Endothelial cell of umbilical vein (primary cell): ENCODE measurements around the gene PAQR8. TPM values are rescaled to one million over a fixed set of nuclear protein-coding genes. Genes with fewer than 3 reads are reported as not detected.

Experiments used
- BruUV-seq: library from RNA; stranded (reverse); fragments of 400-500 nt; replicated peaks from 2 replicates; lab custom pipeline; 2021; lab: Mats Ljungman, UMichigan
- CTCF ChIA-PET: fragments of 300-600, 350-600 bp; sonication (Branson Sonifier 250); formaldehyde crosslinking; loops from one replicate; lab custom pipeline; 2021; ENCODE audit warnings: antibody characterized with exemption, inconsistent platforms; lab: Charles Lee
- POLR2A ChIA-PET: fragments of 300-600, 350-600 bp; sonication (Branson Sonifier 250); formaldehyde crosslinking; loops from one replicate; lab custom pipeline; 2021; ENCODE audit warnings: antibody characterized with exemption, inconsistent platforms; lab: Charles Lee
- DNase-seq: peaks from one replicate; pipeline ENCODE4 v3.0.0-alpha.2; 2011; ENCODE audit warnings: low read depth, low spot score
- FAIRE-seq: peaks from 2 replicates; lab custom pipeline; 2011; peaks lifted over from hg19 to GRCh38; lab: Jason Lieb, UNC
- H2AFZ ChIP-seq: 2 replicates; pipeline ENCODE4 v1.6.0; 2012; ENCODE audit warnings: low read depth, low read length, control low read depth, inconsistent platforms
- H3K27ac ChIP-seq: 2 replicates; pipeline ENCODE4 v1.5.1; 2011; ENCODE audit warnings: low read depth, mild to moderate bottlenecking, control low read depth, low read length, moderate library complexity; ENCODE audit not compliant: insufficient read depth
- H3K27me3 ChIP-seq, 2 experiments: 2 replicates each; pipeline versions ENCODE4 v1.6.0 to v1.6.1; 2011; ENCODE audit warnings: low read length in 2 of 2, mixed read lengths in 1 of 2; ENCODE audit not compliant: control insufficient read depth in 2 of 2, insufficient read depth in 2 of 2
- H3K36me3 ChIP-seq, 2 experiments: 2 replicates in 1 of 2; 3 replicates in 1 of 2; pipeline ENCODE4 v1.5.1; 2011; ENCODE audit warnings: low read length in 2 of 2, mild to moderate bottlenecking in 1 of 2, moderate library complexity in 1 of 2; ENCODE audit not compliant: control insufficient read depth in 2 of 2, insufficient read depth in 2 of 2; ENCODE audit errors: extremely low read depth in 1 of 2
- H3K4me1 ChIP-seq: 3 replicates; pipeline ENCODE4 v1.5.1; 2011; ENCODE audit warnings: mild to moderate bottlenecking, low read length; ENCODE audit not compliant: control insufficient read depth, insufficient read depth; ENCODE audit errors: extremely low read depth
- H3K4me2 ChIP-seq: 2 replicates; pipeline ENCODE4 v1.6.1; 2011; ENCODE audit warnings: low read length, control low read depth, mixed read lengths; ENCODE audit not compliant: insufficient read depth
- H3K4me3 ChIP-seq, 3 experiments: fragments of 200-600 bp in 1 of 3; sonication (generic), shearing (Covaris generic) in 1 of 3; replicated peaks in 1 of 3; 2 replicates each; pipeline ENCODE4 v1.5.1; 2011 to 2016; ENCODE audit warnings: control low read depth in 3 of 3, low read length in 3 of 3, mild to moderate bottlenecking in 2 of 3, inconsistent platforms in 1 of 3, low read depth in 1 of 3, moderate library complexity in 1 of 3; ENCODE audit not compliant: insufficient read depth in 1 of 3
- H3K79me2 ChIP-seq: 2 replicates; pipeline ENCODE4 v1.6.0; 2012; ENCODE audit warnings: low read length, inconsistent platforms; ENCODE audit not compliant: control insufficient read depth, insufficient read depth
- H3K9ac ChIP-seq: replicated peaks from 2 replicates; pipeline ENCODE3; 2011; ENCODE audit warnings: low read length, control low read depth; ENCODE audit not compliant: insufficient read depth; ENCODE audit errors: extremely low read depth
- H3K9me1 ChIP-seq: replicated peaks from 3 replicates; pipeline ENCODE4 v1.6.0; 2011; ENCODE audit warnings: mild to moderate bottlenecking, low read length; ENCODE audit not compliant: control insufficient read depth, insufficient read depth; ENCODE audit errors: extremely low read depth
- H3K9me3 ChIP-seq: replicated peaks from 2 replicates; pipeline ENCODE4 v1.5.1; 2012; ENCODE audit warnings: low read length, inconsistent platforms; ENCODE audit not compliant: control insufficient read depth, insufficient read depth
- H4K20me1 ChIP-seq: replicated peaks from 2 replicates; pipeline ENCODE3; 2011; ENCODE audit warnings: mild to moderate bottlenecking, low read length; ENCODE audit not compliant: control insufficient read depth, insufficient read depth; ENCODE audit errors: extremely low read depth
- CTCF ChIP-seq, 2 donors: IDR thresholded peaks; 1 replicate in 1 of 2; 2 replicates in 1 of 2; pipeline ENCODE4 v1.5.1; 2011; ENCODE audit warnings: low read length in 2 of 2, mild to moderate bottlenecking in 2 of 2, moderate library complexity in 2 of 2, control low read depth in 1 of 2, inconsistent platforms in 1 of 2, low read depth in 1 of 2; ENCODE audit not compliant: insufficient read depth in 1 of 2; ENCODE audit errors: extremely low read depth in 1 of 2
- EZH2 ChIP-seq: IDR thresholded peaks from 2 replicates; pipeline ENCODE4 v1.6.1; 2012; ENCODE audit warnings: borderline replicate concordance, low read depth, mild to moderate bottlenecking, moderate library complexity, low read length, inconsistent platforms; ENCODE audit not compliant: severe bottlenecking
- FOS ChIP-seq: IDR thresholded peaks from 2 replicates; pipeline ENCODE4 v1.6.1; 2011; ENCODE audit warnings: mild to moderate bottlenecking, low read length, moderate library complexity, borderline replicate concordance; ENCODE audit not compliant: insufficient read depth
- GATA2 ChIP-seq: IDR thresholded peaks from 2 replicates; pipeline ENCODE4 v1.7.0; 2011; ENCODE audit warnings: low read depth, mild to moderate bottlenecking, moderate library complexity, mixed read lengths, low read length; ENCODE audit not compliant: insufficient read length, insufficient read depth
- JUN ChIP-seq: IDR thresholded peaks from 2 replicates; pipeline ENCODE4 v1.6.1; 2011; ENCODE audit warnings: borderline replicate concordance, low read depth; ENCODE audit not compliant: insufficient read length, insufficient read depth
- MAX ChIP-seq: IDR thresholded peaks from 2 replicates; pipeline ENCODE4 v1.6.1; 2011; ENCODE audit not compliant: insufficient read depth, insufficient read length
- MYC ChIP-seq: IDR thresholded peaks from one replicate; pipeline ENCODE4 v1.6.1; 2011; ENCODE audit warnings: mild to moderate bottlenecking, low read depth, low read length
- POLR2A ChIP-seq: IDR thresholded peaks from 2 replicates; pipeline ENCODE4 v1.6.1; 2012; ENCODE audit warnings: low read depth, mild to moderate bottlenecking, control low read depth, low read length
- POLR2AphosphoS5 ChIP-seq: IDR thresholded peaks from 2 replicates; pipeline ENCODE4 v1.6.1; 2012; ENCODE audit warnings: low read depth, mild to moderate bottlenecking, control low read depth, low read length, moderate library complexity; ENCODE audit not compliant: insufficient read depth
- dilution Hi-C: fragments of 300-500 bp; cut with MboI; formaldehyde crosslinking; loops from one replicate; pipeline ENCODE4 v1.15.0; 2019; ENCODE audit warnings: low sequenced_read_pairs; ENCODE audit not compliant: extremely low pct_ligation_motif_present
- intact Hi-C: fragments of 100-400 bp; cut with micrococcal nuclease; formaldehyde crosslinking; loops from one replicate; pipeline ENCODE4 v1.10.0; 2022
- polyA plus RNA-seq, 4 experiments: library from polyadenylated mRNA; depleted of rRNA in 3 of 4; stranded (reverse) in 3 of 4; unstranded in 1 of 4; fragments of >200 nt; gene quantifications; 2 replicates each; pipeline versions ENCODE4 v1.2.1 to v1.2.3, GENCODE V29; 2011 to 2012; ENCODE audit warnings: missing spikeins in 1 of 4
- total RNA-seq: library from RNA; stranded (reverse); gene quantifications from 2 replicates; pipeline ENCODE4 v1.2.3, GENCODE V29; 2021

PAQR8 gene
- total and polyA plus RNA-seq, 2 donors (not counting 3 experiments of a cell fraction or from before 2014, with no cell fraction given), result 4.3 to 6.0 TPM

GRCh38 chr6:52331793-52332457 is 30.0 kb upstream of the PAQR8 start:
- H3K27ac ChIP-seq, result no peak overlapping the region
- dilution Hi-C loops (no loop called here), intact Hi-C loops (no loop called here)
- H3K4me2 ChIP-seq, result no peak overlapping the region
- FAIRE-seq (no peak), DNase-seq (no peak)
- no peak overlapping the region for H3K9ac ChIP-seq
- H3K36me3 ChIP-seq, result no peaks in the 10 kb centered on the region
- no peaks in the 10 kb centered on the region for H4K20me1 ChIP-seq
- POLR2A ChIA-PET, result no interaction called here
- H3K79me2 ChIP-seq, result no peaks in the 10 kb centered on the region
- no TSS peak for BruUV-seq
- no peaks in the 10 kb centered on the region for H3K9me3 ChIP-seq
- CTCF ChIA-PET, result no interaction called here
- no peaks in the 10 kb centered on the region for H3K4me1 ChIP-seq
- no peak overlapping the region for H2AFZ ChIP-seq
- no peaks in the 10 kb centered on the region for H3K9me1 ChIP-seq
- peaks cover 2 to 9% of the 10 kb centered on the region in 2 experiments for H3K27me3 ChIP-seq
- TF ChIP-seq POLR2AphosphoS5 (no peak), FOS (no peak), POLR2A (no peak), CTCF (IDR thresholded peaks at IDR 0.05; ENCODE audit: extremely low read depth in 1 of 2, insufficient read depth in 1 of 2, low read depth in 1 of 2, low read length in 2 of 2) (no peak), GATA2 (no peak), MYC (no peak), MAX (no peak), JUN (no peak), EZH2 (no peak)
- no peak overlapping the region for H3K4me3 ChIP-seq
